GM12878 (cell line): ENCODE results near the gene FAM228A. TPM values are rescaled to one million over a fixed set of nuclear protein-coding genes. Genes with fewer than 3 reads are reported as not detected.

Experiments used
- ATAC-seq: fragments of 200-7000 bp; cut with Tn5 transposase; 3 replicates; pipeline ENCODE4 v1.9.1; 2020; ENCODE audit warnings: mild to moderate bottlenecking, moderate library complexity
- BruUV-seq: library from RNA; stranded (reverse); fragments of 400-500 nt; replicated peaks from 2 replicates; lab custom pipeline; 2021; lab: Mats Ljungman, UMichigan
- CTCF ChIA-PET: fragments of 300-600 bp; sonication (Branson Sonifier 250); formaldehyde crosslinking; extraction: SDS; loops from one replicate; lab custom pipeline; 2021; ENCODE audit warnings: inconsistent platforms; lab: Yijun Ruan, JAX
- POLR2A ChIA-PET: fragments of 350-600 bp; formaldehyde crosslinking; extraction: SDS; loops from one replicate; lab custom pipeline; 2021; ENCODE audit warnings: inconsistent platforms; lab: Charles Lee
- RAD21 ChIA-PET: fragments of 300-600 bp; sonication (Branson Sonifier 250); formaldehyde crosslinking; loops from one replicate; lab custom pipeline; 2023; ENCODE audit warnings: antibody characterized with exemption; ENCODE audit not compliant: unreplicated experiment; lab: Charles Lee
- SMC1A ChIA-PET: fragments of 300-600 bp; sonication (Branson Sonifier 250); formaldehyde crosslinking; loops from one replicate; lab custom pipeline; 2023; ENCODE audit not compliant: unreplicated experiment, uncharacterized antibody; lab: Charles Lee
- DNase-seq: peaks from one replicate; pipeline ENCODE4 v3.0.0-alpha.2; 2011; ENCODE audit warnings: low read depth, low spot score
- FAIRE-seq: peaks from 3 replicates; lab custom pipeline; 2011; peaks lifted over from hg19 to GRCh38; lab: Jason Lieb, UNC
- H2AFZ ChIP-seq: 2 replicates; pipeline ENCODE4 v1.6.0; 2011; ENCODE audit warnings: low read depth, low read length, control low read depth; ENCODE audit not compliant: control insufficient read depth
- H3K27ac ChIP-seq: 2 replicates; pipeline ENCODE4 v1.5.1; 2011; ENCODE audit warnings: control low read depth; ENCODE audit not compliant: control insufficient read depth, insufficient read depth
- H3K27me3 ChIP-seq, 2 experiments: replicated peaks in 1 of 2; 2 replicates each; pipeline versions ENCODE4 v1.6.0 to v1.6.1; 2011; ENCODE audit warnings: low read length in 1 of 2; ENCODE audit not compliant: control insufficient read depth in 2 of 2, insufficient read depth in 2 of 2
- H3K36me3 ChIP-seq, 2 experiments: 2 replicates each; pipeline ENCODE4 v1.5.1; 2011; ENCODE audit warnings: low read length in 1 of 2; ENCODE audit not compliant: control insufficient read depth in 2 of 2, insufficient read depth in 2 of 2
- H3K4me1 ChIP-seq: 2 replicates; pipeline ENCODE4 v1.6.1; 2011; ENCODE audit warnings: mild to moderate bottlenecking, low read length, moderate library complexity, mixed read lengths; ENCODE audit not compliant: control insufficient read depth, insufficient read depth
- H3K4me2 ChIP-seq: 2 replicates; pipeline ENCODE4 v1.6.0; 2011; ENCODE audit warnings: control low read depth; ENCODE audit not compliant: control insufficient read depth, insufficient read depth
- H3K4me3 ChIP-seq: fragments of 200-600 bp; sonication (generic); 2 replicates; pipeline ENCODE4 v1.5.1; 2016
- H3K79me2 ChIP-seq: 2 replicates; pipeline ENCODE4 v1.6.0; 2011; ENCODE audit warnings: low read length; ENCODE audit not compliant: control insufficient read depth, insufficient read depth
- H3K9ac ChIP-seq: 2 replicates; pipeline ENCODE4 v1.8.0; 2011; ENCODE audit warnings: low read length, control low read depth, mixed read lengths; ENCODE audit not compliant: control insufficient read depth, insufficient read depth
- H3K9me3 ChIP-seq: replicated peaks from 3 replicates; pipeline ENCODE4 v1.5.1; 2011; ENCODE audit warnings: mild to moderate bottlenecking, low read length; ENCODE audit not compliant: control insufficient read depth, insufficient read depth
- H4K20me1 ChIP-seq: 2 replicates; pipeline ENCODE4 v1.6.0; 2011; ENCODE audit not compliant: control insufficient read depth, insufficient read depth
- CBFB ChIP-seq: IDR thresholded peaks from 2 replicates; pipeline ENCODE4 v1.6.1; 2016; ENCODE audit warnings: antibody characterized with exemption, low read depth
- DPF2 ChIP-seq: fragments of 450-650 bp; IDR thresholded peaks from 2 replicates; pipeline ENCODE4 v1.6.1; 2017; ENCODE audit warnings: mild to moderate bottlenecking
- ETV6 ChIP-seq, 2 experiments: fragments of 450-650 bp in 1 of 2; IDR thresholded peaks in 1 of 2; conservative IDR thresholded peaks in 1 of 2; 2 replicates each; pipeline ENCODE4 v1.6.1; 2014; ENCODE audit warnings: antibody characterized with exemption in 1 of 2, borderline replicate concordance in 1 of 2, low read depth in 1 of 2, mild to moderate bottlenecking in 1 of 2, moderate library complexity in 1 of 2
- FOXM1 ChIP-seq: IDR thresholded peaks from 2 replicates; pipeline ENCODE4 v1.6.1; 2012; ENCODE audit warnings: low read depth, mild to moderate bottlenecking, inconsistent platforms, low read length, moderate library complexity
- IRF4 ChIP-seq: IDR thresholded peaks from 2 replicates; pipeline ENCODE4 v1.6.1; 2011; ENCODE audit warnings: low read depth, low read length
- MYB ChIP-seq: fragments of 150-350 bp; IDR thresholded peaks from 2 replicates; pipeline ENCODE4 v1.6.1; 2014; ENCODE audit warnings: mild to moderate bottlenecking, low read depth, low read length, borderline replicate concordance
- NR2C1 ChIP-seq: fragments of 450-650 bp; IDR thresholded peaks from 2 replicates; pipeline ENCODE4 v1.6.1; 2017; ENCODE audit warnings: antibody characterized with exemption, mild to moderate bottlenecking, moderate library complexity
- NRF1 ChIP-seq: conservative IDR thresholded peaks from 2 replicates; pipeline ENCODE4 v1.6.1; 2011; ENCODE audit warnings: mild to moderate bottlenecking, low read depth, low read length, improper control_type of control experiment
- RUNX3 ChIP-seq: IDR thresholded peaks from 2 replicates; pipeline ENCODE4 v1.6.1; 2012; ENCODE audit warnings: low read length, inconsistent platforms
- SIX5 ChIP-seq: IDR thresholded peaks from 2 replicates; pipeline ENCODE4 v1.6.1; 2011; ENCODE audit warnings: mild to moderate bottlenecking, low read depth, low read length, moderate library complexity; ENCODE audit not compliant: severe bottlenecking
- STAT1 ChIP-seq: fragments of 450-650 bp; conservative IDR thresholded peaks from 2 replicates; pipeline ENCODE4 v1.6.1; 2014; ENCODE audit warnings: antibody characterized with exemption, mild to moderate bottlenecking
- TCF7 ChIP-seq: IDR thresholded peaks from 2 replicates; pipeline ENCODE4 v1.6.1; 2014; ENCODE audit warnings: antibody characterized with exemption, borderline replicate concordance
- ZNF24 ChIP-seq: fragments of 450-650 bp; IDR thresholded peaks from 2 replicates; pipeline ENCODE4 v1.6.1; 2017; ENCODE audit warnings: antibody characterized with exemption, mild to moderate bottlenecking
- ZNF274 ChIP-seq: IDR thresholded peaks from one replicate; pipeline ENCODE4 v1.8.0; 2011; ENCODE audit not compliant: insufficient read length, insufficient read depth
- WGBS: methylation state at CpG from one replicate; pipeline ENCODE4 v1.1.6; 2016; ENCODE audit warnings: low lambda C conversion rate; ENCODE audit not compliant: insufficient replicate concordance, insufficient coverage; ENCODE audit errors: missing lambda C conversion rate; 5-methylcytosine and 5-hydroxymethylcytosine counted together
- in situ Hi-C: fragments of 300-500 bp; cut with MboI; formaldehyde crosslinking; loops from 9 replicates; pipeline ENCODE4 v1.14.3; 2018; ENCODE audit warnings: mixed read lengths
- intact Hi-C: fragments of 100-400 bp; cut with micrococcal nuclease; formaldehyde crosslinking; loops from one replicate; pipeline ENCODE4 v1.14.2; 2022; ENCODE audit not compliant: unreplicated experiment
- polyA plus RNA-seq, 11 experiments: library from polyadenylated mRNA; depleted of rRNA in 4 of 11; unstranded in 6 of 11; stranded (reverse) in 5 of 11; fragments of >200 nt; fragmentation: Nextera tagmentation in 4 of 11; fragmentation: Illumina TruSeq in 1 of 11; extraction: Ambion mirVana in 4 of 11; extraction: Trizol in 1 of 11; gene quantifications; 1 replicate in 1 of 11; 2 replicates in 10 of 11; pipeline versions ENCODE4 v1.2.1 to v1.2.3, GENCODE V29; 2011 to 2016; ENCODE audit warnings: inconsistent platforms in 2 of 11, missing spikeins in 2 of 11, low read depth in 1 of 11
- total RNA-seq, 4 experiments: library from RNA; depleted of rRNA in 3 of 4; stranded (reverse); fragments of >200 nt in 3 of 4; fragmentation: Illumina TruSeq in 1 of 4; extraction: Trizol in 1 of 4; gene quantifications; 2 replicates each; pipeline versions ENCODE4 v1.2.1 to v1.2.3, GENCODE V29; 2013 to 2021
- TF ChIP-seq, protein P1 (sequence below): IDR thresholded peaks from 2 replicates; pipeline ENCODE4 v1.6.1; 2012; ENCODE audit warnings: low read depth, low read length, improper control_type of control experiment

The FAM228A gene
- total and polyA plus RNA-seq, 10 of the 15 experiments (the other 5 are each of a cell fraction or from before 2014, with no cell fraction given): 0.06 TPM; not detected in 9

DNA sequence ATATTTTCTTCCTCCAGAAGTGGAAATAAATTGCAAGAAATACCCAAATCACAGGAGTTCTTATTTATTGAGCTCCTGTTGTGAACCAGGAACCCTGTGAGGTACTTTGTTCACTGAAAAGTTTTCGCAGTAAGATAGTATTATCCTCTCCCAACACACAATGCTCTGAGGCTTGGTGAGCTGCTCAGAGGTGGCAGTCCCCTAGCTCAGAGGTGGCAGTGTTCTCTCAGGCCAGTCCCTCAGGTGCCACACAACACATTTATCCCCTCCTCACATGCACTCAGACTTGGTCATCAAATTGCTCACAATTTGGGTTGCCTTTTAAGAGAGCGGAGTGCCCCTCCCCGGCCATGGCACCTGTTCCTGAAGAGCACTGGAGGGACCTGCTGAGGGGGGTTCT, 25.9 kb downstream of the FAM228A start:
- in situ Hi-C loops: no loop called here
- RAD21 ChIA-PET: no interaction called here
- H3K4me3 ChIP-seq: no peak overlapping the region
- no TSS peak for BruUV-seq
- H3K4me2 ChIP-seq: no peak overlapping the region
- no peaks in the 10 kb centered on the region for H3K4me1 ChIP-seq
- TF ChIP-seq TCF7 (no peak), NRF1 (no peak), IRF4 (no peak), ZNF274 (no peak), ETV6 (conservative IDR thresholded peaks at IDR 0.05 in 1 of 2, IDR thresholded peaks at IDR 0.05 in 1 of 2; ENCODE audit: borderline replicate concordance in 1 of 2, low read depth in 1 of 2) (no peak), DPF2 (no peak), RUNX3 (no peak), FOXM1 (no peak), MYB (no peak), SIX5 (no peak), ZNF24 (no peak), CBFB (no peak), NR2C1 (no peak), STAT1 (no peak)
- TF ChIP-seq, protein P1, sequence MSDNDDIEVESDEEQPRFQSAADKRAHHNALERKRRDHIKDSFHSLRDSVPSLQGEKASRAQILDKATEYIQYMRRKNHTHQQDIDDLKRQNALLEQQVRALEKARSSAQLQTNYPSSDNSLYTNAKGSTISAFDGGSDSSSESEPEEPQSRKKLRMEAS: no peak
- TF ChIP-seq, all 136 proteins: peak for 0
- ChIA-PET CTCF (no interaction called here), SMC1A (no interaction called here), POLR2A (no interaction called here)
- intact Hi-C loops: no loop called here
- ATAC-seq (no peak), FAIRE-seq (no peak), DNase-seq (no peak)
- Histone ChIP-seq H3K27me3 (no peaks in the 10 kb centered on the region), H3K9ac (no peak overlapping the region), H3K27ac (no peak overlapping the region), H4K20me1 (no peaks in the 10 kb centered on the region), H2AFZ (no peak overlapping the region), H3K79me2 (no peaks in the 10 kb centered on the region), H3K9me3 (no peaks in the 10 kb centered on the region), H3K36me3 (peaks cover under 1 to 9% of the 10 kb centered on the region in 2 experiments)
- 98% methylated on average over 3 of the region's 3 CpGs for WGBS
